ENCODE results near the gene SP100. TPM values are rescaled to one million over a fixed set of nuclear protein-coding genes. Genes with fewer than 3 reads are reported as not detected.

SP100 gene
- total and polyA plus RNA-seq, 2 of the 8 experiments (the other 6 are each of a cell fraction or from before 2014, with no cell fraction given): 0.06 to 1.1 TPM

DNA sequence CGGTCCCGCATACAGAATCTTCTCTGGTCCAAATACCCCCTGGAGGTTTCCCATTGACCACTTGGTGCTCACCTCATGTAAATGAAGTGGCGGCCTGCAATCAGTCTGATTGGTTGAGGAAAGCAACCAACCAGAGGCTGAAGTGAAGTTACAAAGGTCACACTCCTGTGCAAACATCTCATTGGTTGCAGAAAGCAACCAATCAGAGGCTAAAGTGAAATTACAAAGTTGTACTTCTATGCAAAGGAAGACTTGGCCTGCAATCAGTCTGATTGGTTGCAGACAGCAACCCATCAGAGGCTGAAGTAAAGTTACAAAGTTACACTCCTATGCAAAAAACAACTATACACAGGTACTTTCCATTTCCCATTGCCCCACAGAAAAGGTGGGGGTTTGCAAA, 2.5 kb upstream of the SP100 start:
- Histone ChIP-seq H3K4me3 (ENCODE audit: extremely low read depth in 1 of 4, insufficient read depth in 2 of 4, low read depth in 3 of 4, low read length in 4 of 4) (no peak overlapping the region), H3K23ac (ENCODE audit: insufficient read length) (no peak overlapping the region), H4K5ac (ENCODE audit: insufficient read length, low read depth, low read length) (no peak overlapping the region), H3K27ac (ENCODE audit: low read depth, low read length) (no peak overlapping the region), H2AK5ac (ENCODE audit: low read depth, low read length) (no peak overlapping the region), H2BK5ac (ENCODE audit: low read depth, low read length) (no peak overlapping the region), H3K18ac (ENCODE audit: extremely low read depth, low read length) (no peak overlapping the region), H3K9me3 (ENCODE audit: insufficient read depth in 2 of 2, low read depth in 1 of 2, low read length in 1 of 2) (no peaks in the 10 kb centered on the region), H3K23me2 (ENCODE audit: low read depth, low read length) (peaks cover 7% of the 10 kb centered on the region; the same call in 1 of the 2 replicates), H3K79me2 (ENCODE audit: control insufficient read depth in 1 of 2, insufficient read depth in 2 of 2, low read length in 2 of 2) (no peaks in the 10 kb centered on the region), H4K91ac (replicated peaks; ENCODE audit: insufficient read length, low read length) (no peak overlapping the region), H3K56ac (replicated peaks; ENCODE audit: insufficient read length, low read depth, low read length) (no peak overlapping the region), H3K4me2 (ENCODE audit: insufficient read depth in 1 of 2, low read depth in 2 of 2, low read length in 2 of 2) (no peak overlapping the region), H3K9ac (replicated peaks in 1 of 4; ENCODE audit: extremely low read depth in 1 of 4, low read depth in 3 of 4, low read length in 3 of 4) (no peak overlapping the region), H2BK120ac (replicated peaks; ENCODE audit: low read depth, low read length) (no peak overlapping the region), H3K14ac (ENCODE audit: insufficient read length) (no peak overlapping the region), H3K27me3 (replicated peaks in 1 of 4; ENCODE audit: control insufficient read depth in 3 of 4, extremely low read depth in 1 of 4, insufficient read depth in 3 of 4, low read length in 3 of 4) (peaks cover 5 to 29% (median 22%) of the 10 kb centered on the region in 4 experiments), H3K4ac (replicated peaks; ENCODE audit: insufficient read length, low read depth, low read length) (no peak overlapping the region), H2BK15ac (ENCODE audit: low read length) (no peak overlapping the region), H4K20me1 (replicated peaks in 1 of 2; ENCODE audit: control insufficient read depth in 1 of 2, insufficient read depth in 2 of 2, low read length in 2 of 2) (no peaks in the 10 kb centered on the region), H3K4me1 (replicated peaks in 1 of 4; ENCODE audit: control insufficient read depth in 3 of 4, insufficient read depth in 4 of 4, low read length in 3 of 4) (peaks cover 0 to 9% (median under 1%) of the 10 kb centered on the region in 4 experiments; a peak in 1 of 7 replicates), H3K79me1 (ENCODE audit: low read depth, low read length) (no peaks in the 10 kb centered on the region), H2BK20ac (ENCODE audit: low read length) (no peak overlapping the region), H3K36me3 (ENCODE audit: control insufficient read depth in 2 of 4, insufficient read depth in 4 of 4, low read length in 3 of 4) (no peaks in the 10 kb centered on the region), H2BK12ac (ENCODE audit: low read depth, low read length) (no peak overlapping the region), H2AFZ (ENCODE audit: low read length) (no peak overlapping the region), H4K8ac (ENCODE audit: extremely low read depth, insufficient read depth, low read length) (no peak overlapping the region)
- DNase-seq (ENCODE audit: low read depth in 1 of 2, low spot score in 2 of 2) (no peak), FAIRE-seq (no peak)
- POLR2A ChIA-PET (ENCODE audit: partially characterized antibody): no interaction called here
- CTCF ChIA-PET (ENCODE audit: partially characterized antibody): no interaction called here
- WGBS, 2 experiments (ENCODE audit: extremely low coverage in 1 of 2, insufficient coverage in 1 of 2, insufficient read length in 1 of 2, insufficient replicate concordance in 2 of 2, low coverage in 1 of 2, low lambda C conversion rate in 2 of 2, missing lambda C conversion rate in 1 of 2): 97% methylated on average over 3 of the region's 3 CpGs; no CpG with 5 or more reads in 1 of the 2 experiments
- no peak for TF ChIP-seq KDM5A (IDR thresholded peaks at IDR 0.05; ENCODE audit: low read length)
- TF ChIP-seq, protein P1, sequence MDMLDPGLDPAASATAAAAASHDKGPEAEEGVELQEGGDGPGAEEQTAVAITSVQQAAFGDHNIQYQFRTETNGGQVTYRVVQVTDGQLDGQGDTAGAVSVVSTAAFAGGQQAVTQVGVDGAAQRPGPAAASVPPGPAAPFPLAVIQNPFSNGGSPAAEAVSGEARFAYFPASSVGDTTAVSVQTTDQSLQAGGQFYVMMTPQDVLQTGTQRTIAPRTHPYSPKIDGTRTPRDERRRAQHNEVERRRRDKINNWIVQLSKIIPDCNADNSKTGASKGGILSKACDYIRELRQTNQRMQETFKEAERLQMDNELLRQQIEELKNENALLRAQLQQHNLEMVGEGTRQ (IDR thresholded peaks at IDR 0.05; ENCODE audit: low read length): no peak
- TF ChIP-seq TEAD4 (IDR thresholded peaks at IDR 0.05; ENCODE audit: low read depth, low read length): no peak
- no peak for TF ChIP-seq SAP30 (IDR thresholded peaks at IDR 0.05; ENCODE audit: insufficient read depth, insufficient replicate concordance, low read length)
- TF ChIP-seq SUZ12 (IDR thresholded peaks at IDR 0.05; ENCODE audit: low read length): no peak
- no peak for TF ChIP-seq RAD21 (IDR thresholded peaks at IDR 0.05 in 1 of 2, conservative IDR thresholded peaks at IDR 0.05 in 1 of 2; ENCODE audit: low read depth in 2 of 2, low read length in 2 of 2)
- no peak for TF ChIP-seq JUND (IDR thresholded peaks at IDR 0.05; ENCODE audit: low read length)
- no peak for TF ChIP-seq EGR1 (IDR thresholded peaks at IDR 0.05; ENCODE audit: borderline replicate concordance, low read depth, low read length)
